Body of pancreas (tissue), 4 donors: ENCODE results near the gene TECR.

Experiments
- POLR2A ChIP-seq, 3 donors: fragments of 450-650 bp; IDR thresholded peaks; one replicate each; pipeline ENCODE4 v1.6.1; 2016; ENCODE audit warnings: antibody characterized with exemption in 3 of 3, mild to moderate bottlenecking in 2 of 3
- TF ChIP-seq, protein P1 (sequence below), 7 experiments: fragments of 450-650 bp in 4 of 7; fragments of 200-600 bp in 3 of 7; sonication (generic) in 3 of 7; IDR thresholded peaks; one replicate each; pipeline ENCODE4 v1.5.1; 2016 to 2019; ENCODE audit warnings: antibody characterized with exemption in 7 of 7

- TF ChIP-seq, protein P1, sequence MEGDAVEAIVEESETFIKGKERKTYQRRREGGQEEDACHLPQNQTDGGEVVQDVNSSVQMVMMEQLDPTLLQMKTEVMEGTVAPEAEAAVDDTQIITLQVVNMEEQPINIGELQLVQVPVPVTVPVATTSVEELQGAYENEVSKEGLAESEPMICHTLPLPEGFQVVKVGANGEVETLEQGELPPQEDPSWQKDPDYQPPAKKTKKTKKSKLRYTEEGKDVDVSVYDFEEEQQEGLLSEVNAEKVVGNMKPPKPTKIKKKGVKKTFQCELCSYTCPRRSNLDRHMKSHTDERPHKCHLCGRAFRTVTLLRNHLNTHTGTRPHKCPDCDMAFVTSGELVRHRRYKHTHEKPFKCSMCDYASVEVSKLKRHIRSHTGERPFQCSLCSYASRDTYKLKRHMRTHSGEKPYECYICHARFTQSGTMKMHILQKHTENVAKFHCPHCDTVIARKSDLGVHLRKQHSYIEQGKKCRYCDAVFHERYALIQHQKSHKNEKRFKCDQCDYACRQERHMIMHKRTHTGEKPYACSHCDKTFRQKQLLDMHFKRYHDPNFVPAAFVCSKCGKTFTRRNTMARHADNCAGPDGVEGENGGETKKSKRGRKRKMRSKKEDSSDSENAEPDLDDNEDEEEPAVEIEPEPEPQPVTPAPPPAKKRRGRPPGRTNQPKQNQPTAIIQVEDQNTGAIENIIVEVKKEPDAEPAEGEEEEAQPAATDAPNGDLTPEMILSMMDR (IDR thresholded peaks at IDR 0.05), result no peak
- no peak for TF ChIP-seq POLR2A (IDR thresholded peaks at IDR 0.05)
Measured at GRCh38 chr19:14503285-14503684, 26.1 kb upstream of the TECR start.
